Fibroblast of the aortic adventitia (primary cell): ENCODE data around the gene RAD51B. TPM values are rescaled to one million over a fixed set of nuclear protein-coding genes. Genes with fewer than 3 reads are reported as not detected.

ENCODE experiments used
- DNase-seq: peaks from one replicate; pipeline ENCODE4 v3.0.0-alpha.2; 2010; ENCODE audit warnings: low read depth
- H3K4me3 ChIP-seq: 2 replicates; pipeline ENCODE4 v1.5.1; 2011; ENCODE audit warnings: low read depth, mild to moderate bottlenecking, control low read depth, low read length, moderate library complexity
- CTCF ChIP-seq: IDR thresholded peaks from 2 replicates; pipeline ENCODE4 v1.5.1; 2011; ENCODE audit warnings: mild to moderate bottlenecking, low read length, control low read depth, inconsistent platforms; ENCODE audit not compliant: insufficient read depth
- total RNA-seq: library from RNA; depleted of rRNA; stranded (reverse); fragments of >200 nt; gene quantifications from 2 replicates; pipeline ENCODE4 v1.2.3, GENCODE V29; 2012; ENCODE audit warnings: low replicate concordance

RAD51B gene
- total RNA-seq, 1 donor = 28.7 TPM

DNA sequence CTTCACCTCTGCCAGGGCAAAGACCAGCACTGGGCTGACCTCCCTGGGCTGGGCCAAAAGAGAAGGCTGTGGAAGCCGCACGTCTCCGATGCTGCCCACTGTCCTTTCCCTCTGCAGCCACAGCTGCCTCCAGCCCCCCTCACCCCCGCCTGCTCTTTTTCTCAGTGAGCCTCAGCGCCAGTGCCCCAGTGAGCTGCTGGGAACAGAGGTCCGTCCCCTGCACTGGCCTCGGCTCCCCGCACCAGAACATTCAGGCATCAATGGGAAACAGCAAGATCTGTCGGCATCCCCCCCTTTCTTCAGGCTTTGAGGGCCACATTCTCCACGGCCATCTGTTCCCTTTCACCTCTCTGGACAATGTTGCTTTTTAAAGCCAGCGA, 575.2 kb downstream of the RAD51B start:
- no peak for DNase-seq
- peak; percentile 1 for TF ChIP-seq CTCF
- no peak overlapping the region for H3K4me3 ChIP-seq

- H3K4me3 ChIP-seq = no peak overlapping the region
- DNase-seq = peak; percentile 78
- TF ChIP-seq CTCF = no peak
These were observed 576.0 kb downstream of the RAD51B start for GRCh38 chr14:68395604-68396003.

DNA sequence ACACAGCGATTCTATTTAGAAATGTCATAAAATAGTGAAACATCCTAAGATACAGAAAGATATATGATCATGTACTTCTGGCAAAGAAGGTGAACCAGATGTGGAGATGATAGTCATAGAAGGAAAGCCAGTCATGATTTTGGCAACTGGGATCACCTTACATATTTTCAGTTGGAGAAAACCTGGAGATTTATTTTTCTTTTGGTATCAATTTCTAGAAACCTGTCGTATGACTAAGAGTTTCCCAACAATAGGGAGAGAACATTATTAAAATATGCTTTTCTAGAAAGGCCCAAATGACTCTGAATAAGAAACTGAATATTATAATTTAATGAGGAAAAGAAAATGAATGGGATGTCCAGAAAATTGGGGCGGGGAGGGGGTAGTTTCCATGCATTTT, 576.9 kb downstream of the RAD51B start:
- peak; percentile 79 for DNase-seq
- H3K4me3 ChIP-seq = no peak overlapping the region
- TF ChIP-seq CTCF = no peak

GRCh38 chr14:68397371-68397811, 577.8 kb downstream of the RAD51B start:
- no peak overlapping the region for H3K4me3 ChIP-seq
- TF ChIP-seq CTCF = no peak
- no peak for DNase-seq

DNA sequence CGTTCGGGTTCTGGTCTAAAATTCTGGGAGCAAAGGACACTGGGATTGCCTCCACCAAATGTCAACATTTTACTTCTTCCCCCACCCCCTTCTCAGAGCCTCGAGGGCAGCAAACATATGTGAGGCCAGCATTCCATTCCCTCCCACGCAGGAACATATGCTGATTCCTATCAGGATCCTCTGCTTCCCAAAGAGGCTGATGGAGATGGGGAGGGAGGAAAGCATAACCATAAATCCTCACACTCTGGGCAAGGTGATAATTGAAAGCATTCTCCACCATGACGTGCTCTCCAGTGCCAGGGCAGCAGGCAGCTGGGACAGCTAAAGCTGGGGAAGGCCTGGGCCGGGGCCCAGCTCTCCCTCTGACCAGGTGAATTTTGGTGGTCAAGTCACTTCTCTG, 578.2 kb downstream of the RAD51B start:
- DNase-seq = peak; percentile 52
- TF ChIP-seq CTCF = no peak
- H3K4me3 ChIP-seq = no peak overlapping the region

- no peak overlapping the region for H3K4me3 ChIP-seq
- no peak for DNase-seq
- TF ChIP-seq CTCF = no peak
These were observed 578.8 kb downstream of the RAD51B start for GRCh38 chr14:68398370-68398769.

DNA sequence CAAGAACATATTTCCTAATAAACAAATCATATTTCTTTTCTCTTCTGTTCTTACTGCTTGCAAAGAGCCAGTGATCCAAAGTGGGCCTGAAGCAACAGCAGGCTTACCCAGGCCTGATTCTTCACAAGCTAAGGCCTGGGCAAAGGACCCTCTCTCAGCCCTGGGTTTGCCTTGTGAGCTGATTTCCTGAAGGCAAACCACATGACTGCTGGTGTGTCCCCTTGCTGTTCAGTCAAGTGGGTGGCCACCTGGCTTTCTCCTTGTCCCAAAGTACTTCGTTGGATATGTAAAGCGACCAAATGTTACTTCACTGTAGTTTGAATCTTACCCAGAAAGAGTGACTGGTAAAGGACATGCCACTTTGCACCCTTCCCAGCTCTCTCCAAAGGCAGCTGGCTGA, 580.4 kb downstream of the RAD51B start:
- H3K4me3 ChIP-seq = no peak overlapping the region
- DNase-seq = no peak
- no peak for TF ChIP-seq CTCF
